HUES6 (cell line): Measurements from ENCODE around the gene ZFAND3.
A peak's percentile ranks its signal among the peaks of the same experiment; 100 is the strongest.

ENCODE experiments used
- H3K27ac ChIP-seq: 2 replicates; pipeline ENCODE4 v1.7.0; 2013; ENCODE audit warnings: low read depth, mild to moderate bottlenecking, low read length, inconsistent platforms
- H3K27me3 ChIP-seq: 2 replicates; pipeline ENCODE4 v1.6.1; 2013; ENCODE audit warnings: low read length; ENCODE audit not compliant: control insufficient read depth, insufficient read depth
- H3K36me3 ChIP-seq: 2 replicates; pipeline ENCODE4 v1.6.1; 2013; ENCODE audit warnings: low read length; ENCODE audit not compliant: control insufficient read depth, insufficient read depth
- H3K4me1 ChIP-seq: 2 replicates; pipeline ENCODE4 v1.6.1; 2013; ENCODE audit warnings: low read length; ENCODE audit not compliant: control insufficient read depth, insufficient read depth
- H3K4me3 ChIP-seq: 2 replicates; pipeline ENCODE4 v1.5.1; 2013; ENCODE audit warnings: low read depth, low read length
- H3K9ac ChIP-seq: one replicate; pipeline ENCODE4 v1.6.1; 2013; ENCODE audit warnings: mild to moderate bottlenecking, low read length
- H3K9me3 ChIP-seq: 2 replicates; pipeline ENCODE4 v1.6.1; 2013; ENCODE audit warnings: low read depth, low read length; ENCODE audit not compliant: control insufficient read depth, insufficient read depth

ZFAND3 gene

GRCh38 chr6:37784585-37784967, 35.0 kb upstream of the ZFAND3 start:
- Histone ChIP-seq H3K4me1 (peaks cover 45% of the 10 kb centered on the region), H3K4me3 (peak overlapping the region; percentile 75), H3K9ac (no peak overlapping the region), H3K36me3 (no peaks in the 10 kb centered on the region), H3K27ac (no peak overlapping the region), H3K9me3 (no peaks in the 10 kb centered on the region), H3K27me3 (peaks cover 17% of the 10 kb centered on the region; the same call in 1 of the 2 replicates)

GRCh38 chr6:37785002-37785662, 34.4 kb upstream of the ZFAND3 start:
- Histone ChIP-seq H3K36me3 (no peaks in the 10 kb centered on the region), H3K9ac (no peak overlapping the region), H3K4me1 (peaks cover 40% of the 10 kb centered on the region), H3K27ac (no peak overlapping the region), H3K4me3 (peak overlapping the region; percentile 75; the same call in 1 of the 2 replicates), H3K27me3 (peaks cover 17% of the 10 kb centered on the region; the same call in 1 of the 2 replicates), H3K9me3 (no peaks in the 10 kb centered on the region)

- Histone ChIP-seq H3K36me3 (no peaks in the 10 kb centered on the region), H3K9ac (no peak overlapping the region), H3K4me1 (peaks cover 39% of the 10 kb centered on the region), H3K27me3 (peaks cover 17% of the 10 kb centered on the region; the same call in 1 of the 2 replicates), H3K27ac (no peak overlapping the region), H3K9me3 (no peaks in the 10 kb centered on the region), H3K4me3 (no peak overlapping the region)
Observed at GRCh38 chr6:37785663-37786270, 33.8 kb upstream of the ZFAND3 start.

GRCh38 chr6:37787216-37787615, 32.3 kb upstream of the ZFAND3 start:
- Histone ChIP-seq H3K27me3 (peaks cover 17% of the 10 kb centered on the region; the same call in 1 of the 2 replicates), H3K9me3 (no peaks in the 10 kb centered on the region), H3K36me3 (no peaks in the 10 kb centered on the region), H3K4me3 (no peak overlapping the region), H3K9ac (no peak overlapping the region), H3K4me1 (peaks cover 47% of the 10 kb centered on the region), H3K27ac (no peak overlapping the region)

GRCh38 chr6:37788259-37788658, 31.3 kb upstream of the ZFAND3 start:
- Histone ChIP-seq H3K27me3 (peaks cover 17% of the 10 kb centered on the region; the same call in 1 of the 2 replicates), H3K27ac (no peak overlapping the region), H3K9ac (no peak overlapping the region), H3K36me3 (no peaks in the 10 kb centered on the region), H3K9me3 (no peaks in the 10 kb centered on the region), H3K4me3 (no peak overlapping the region), H3K4me1 (peaks cover 46% of the 10 kb centered on the region)

GRCh38 chr6:37791156-37791919, 28.2 kb upstream of the ZFAND3 start:
- Histone ChIP-seq H3K9me3 (no peaks in the 10 kb centered on the region), H3K36me3 (no peaks in the 10 kb centered on the region), H3K4me1 (peaks cover 24% of the 10 kb centered on the region), H3K4me3 (no peak overlapping the region), H3K27me3 (no peaks in the 10 kb centered on the region), H3K9ac (no peak overlapping the region), H3K27ac (no peak overlapping the region)

- no peak overlapping the region for H3K27ac ChIP-seq
- H3K27me3 ChIP-seq: no peaks in the 10 kb centered on the region
- no peak overlapping the region for H3K4me3 ChIP-seq
- no peak overlapping the region for H3K9ac ChIP-seq
- H3K36me3 ChIP-seq: no peaks in the 10 kb centered on the region
- H3K9me3 ChIP-seq: no peaks in the 10 kb centered on the region
- peaks cover 22% of the 10 kb centered on the region for H3K4me1 ChIP-seq
Observed at GRCh38 chr6:37792457-37793033, 27.0 kb upstream of the ZFAND3 start.

- Histone ChIP-seq H3K9me3 (no peaks in the 10 kb centered on the region), H3K4me1 (peaks cover 17% of the 10 kb centered on the region), H3K9ac (no peak overlapping the region), H3K4me3 (no peak overlapping the region), H3K36me3 (no peaks in the 10 kb centered on the region), H3K27me3 (no peaks in the 10 kb centered on the region; the same call in 1 of the 2 replicates), H3K27ac (no peak overlapping the region)
Observed at GRCh38 chr6:37793067-37793466, 26.5 kb upstream of the ZFAND3 start.

- H3K9ac ChIP-seq: no peak overlapping the region
- H3K4me3 ChIP-seq: no peak overlapping the region
- H3K27me3 ChIP-seq: no peaks in the 10 kb centered on the region; the same call in 1 of the 2 replicates
- no peaks in the 10 kb centered on the region for H3K9me3 ChIP-seq
- peaks cover 15% of the 10 kb centered on the region for H3K4me1 ChIP-seq
- H3K36me3 ChIP-seq: no peaks in the 10 kb centered on the region
- no peak overlapping the region for H3K27ac ChIP-seq
Observed at GRCh38 chr6:37794825-37795224, 24.7 kb upstream of the ZFAND3 start.

GRCh38 chr6:37798436-37799262, 20.9 kb upstream of the ZFAND3 start:
- no peak overlapping the region for H3K27ac ChIP-seq
- no peak overlapping the region for H3K4me3 ChIP-seq
- H3K9me3 ChIP-seq: no peaks in the 10 kb centered on the region
- no peaks in the 10 kb centered on the region; the same call in 1 of the 2 replicates for H3K27me3 ChIP-seq
- H3K36me3 ChIP-seq: no peaks in the 10 kb centered on the region
- H3K4me1 ChIP-seq: no peaks in the 10 kb centered on the region
- no peak overlapping the region for H3K9ac ChIP-seq
